NCI-H2171 treated with DMSO at 0.1 percent for 48 hours (cell line): ENCODE data around the gene PPM1N.

Source experiments
- DNase-seq: peaks from one replicate; lab custom pipeline; 2025; lab: John Stamatoyannopoulos, UW

PPM1N gene

GRCh38 chr19:45470762-45471081 lies 27.5 kb upstream of the PPM1N start:
- DNase-seq, result no peak

GRCh38 chr19:45471111-45471930 lies 26.9 kb upstream of the PPM1N start:
- DNase-seq, result no peak

- DNase-seq, result no peak
Measured at GRCh38 chr19:45471931-45472562, 26.2 kb upstream of the PPM1N start.

- DNase-seq, result no peak
Measured at GRCh38 chr19:45472563-45473366, 25.5 kb upstream of the PPM1N start.

GRCh38 chr19:45473367-45473681 lies 24.9 kb upstream of the PPM1N start:
- DNase-seq, result no peak

DNA sequence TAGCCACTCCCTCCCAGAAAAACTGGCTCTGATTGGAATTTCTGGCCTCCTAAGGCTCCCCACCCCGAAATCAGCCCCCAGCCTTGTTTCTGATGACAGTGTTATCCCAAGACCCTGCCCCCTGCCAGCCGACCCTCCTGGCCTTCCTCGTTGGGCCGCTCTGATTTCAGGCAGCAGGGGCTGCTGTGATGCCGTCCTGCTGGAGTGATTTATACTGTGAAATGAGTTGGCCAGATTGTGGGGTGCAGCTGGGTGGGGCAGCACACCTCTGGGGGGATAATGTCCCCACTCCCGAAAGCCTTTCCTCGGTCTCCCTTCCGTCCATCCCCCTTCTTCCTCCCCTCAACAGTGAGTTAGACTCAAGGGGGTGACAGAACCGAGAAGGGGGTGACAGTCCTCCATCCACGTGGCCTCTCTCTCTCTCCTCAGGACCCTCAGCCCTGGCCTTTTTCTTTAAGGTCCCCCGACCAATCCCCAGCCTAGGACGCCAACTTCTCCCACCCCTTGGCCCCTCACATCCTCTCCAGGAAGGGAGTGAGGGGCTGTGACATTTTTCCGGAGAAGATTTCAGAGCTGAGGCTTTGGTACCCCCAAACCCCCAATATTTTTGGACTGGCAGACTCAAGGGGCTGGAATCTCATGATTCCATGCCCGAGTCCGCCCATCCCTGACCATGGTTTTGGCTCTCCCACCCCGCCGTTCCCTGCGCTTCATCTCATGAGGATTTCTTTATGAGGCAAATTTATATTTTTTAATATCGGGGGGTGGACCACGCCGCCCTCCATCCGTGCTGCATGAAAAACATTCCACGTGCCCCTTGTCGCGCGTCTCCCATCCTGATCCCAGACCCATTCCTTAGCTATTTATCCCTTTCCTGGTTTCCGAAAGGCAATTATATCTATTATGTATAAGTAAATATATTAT lies 24.3 kb upstream of the PPM1N start:
- DNase-seq, result no peak

GRCh38 chr19:45474606-45475521 lies 23.4 kb upstream of the PPM1N start:
- no peak for DNase-seq

DNA sequence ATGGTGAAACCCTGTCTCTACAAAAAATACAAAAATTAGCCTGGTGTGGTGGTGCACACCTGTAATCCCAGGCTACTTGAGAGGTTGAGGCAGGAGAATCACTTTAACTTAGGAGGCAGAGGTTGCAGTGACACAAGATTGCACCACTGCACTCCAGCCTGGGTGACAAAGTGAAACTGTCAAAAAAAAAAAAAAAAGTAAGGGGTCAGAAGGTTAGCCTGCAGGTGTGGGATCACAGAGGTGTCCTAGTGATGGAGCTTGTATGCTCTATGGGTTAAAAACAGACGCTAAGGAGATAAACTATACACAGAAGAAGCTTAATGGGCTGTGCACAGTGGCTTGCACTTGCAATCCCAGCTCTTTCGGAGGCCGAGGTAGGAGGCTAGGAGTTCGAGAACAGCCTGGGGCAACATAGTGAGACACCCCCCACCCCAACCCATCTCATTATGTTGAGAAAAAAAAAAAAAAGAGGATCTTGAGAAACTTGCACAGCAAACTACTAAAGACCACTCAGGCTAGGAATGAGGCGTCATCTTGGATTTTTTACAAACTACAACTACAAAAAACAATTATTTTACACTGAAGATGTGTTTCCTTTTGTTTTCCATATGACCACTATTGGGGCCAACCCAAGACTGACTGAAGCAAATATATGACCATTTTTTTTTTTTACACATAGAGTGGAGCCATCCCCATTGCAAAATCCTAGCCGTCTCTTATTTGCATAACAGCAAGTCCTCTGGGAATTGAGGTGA lies 22.5 kb upstream of the PPM1N start:
- no peak for DNase-seq

GRCh38 chr19:45476304-45476703 lies 21.9 kb upstream of the PPM1N start:
- DNase-seq, result no peak

- DNase-seq, result no peak
Measured at GRCh38 chr19:45477186-45477585, 21.1 kb upstream of the PPM1N start.

GRCh38 chr19:45477713-45478453 lies 20.4 kb upstream of the PPM1N start:
- no peak for DNase-seq

DNA sequence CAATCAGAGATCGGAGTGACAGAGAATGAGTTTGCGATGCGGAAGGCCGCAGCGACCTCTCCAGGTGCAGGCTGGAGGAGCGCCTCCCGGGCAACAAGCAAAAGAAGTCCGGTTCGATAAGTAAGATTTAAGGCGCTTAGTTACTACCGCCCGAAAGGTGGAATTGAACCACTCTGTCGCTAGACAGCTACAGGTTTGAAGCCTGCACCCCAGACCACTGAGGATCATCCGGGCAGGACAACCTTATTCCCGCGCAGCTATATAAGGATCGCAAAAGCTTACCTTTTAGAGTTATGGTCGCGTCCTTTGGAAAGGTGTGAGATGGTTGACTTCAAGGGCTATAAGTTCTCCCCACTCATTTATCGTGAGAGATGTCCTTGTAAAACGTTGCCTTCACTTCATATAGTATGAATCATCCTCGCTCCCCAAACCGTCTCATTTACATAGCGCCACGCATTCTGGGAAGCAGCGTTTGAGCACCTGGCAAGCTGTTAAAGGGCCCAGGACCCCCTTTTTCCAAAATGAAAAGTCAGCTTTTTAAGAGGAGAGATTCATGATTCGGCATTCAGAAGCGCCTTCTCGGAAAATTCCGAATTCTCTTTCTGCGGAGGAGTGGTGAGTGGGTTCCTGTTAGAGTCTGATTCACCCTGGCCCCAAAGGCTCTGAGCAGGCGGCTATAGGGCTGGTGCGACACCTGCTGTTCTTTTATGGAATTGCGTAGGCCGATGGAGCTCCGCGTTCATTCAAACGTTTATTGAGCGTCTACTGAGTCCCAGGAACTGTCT lies 19.6 kb upstream of the PPM1N start:
- DNase-seq, result peak; percentile 93

- DNase-seq, result no peak
Measured at GRCh38 chr19:45483033-45483432, 15.2 kb upstream of the PPM1N start.

DNA sequence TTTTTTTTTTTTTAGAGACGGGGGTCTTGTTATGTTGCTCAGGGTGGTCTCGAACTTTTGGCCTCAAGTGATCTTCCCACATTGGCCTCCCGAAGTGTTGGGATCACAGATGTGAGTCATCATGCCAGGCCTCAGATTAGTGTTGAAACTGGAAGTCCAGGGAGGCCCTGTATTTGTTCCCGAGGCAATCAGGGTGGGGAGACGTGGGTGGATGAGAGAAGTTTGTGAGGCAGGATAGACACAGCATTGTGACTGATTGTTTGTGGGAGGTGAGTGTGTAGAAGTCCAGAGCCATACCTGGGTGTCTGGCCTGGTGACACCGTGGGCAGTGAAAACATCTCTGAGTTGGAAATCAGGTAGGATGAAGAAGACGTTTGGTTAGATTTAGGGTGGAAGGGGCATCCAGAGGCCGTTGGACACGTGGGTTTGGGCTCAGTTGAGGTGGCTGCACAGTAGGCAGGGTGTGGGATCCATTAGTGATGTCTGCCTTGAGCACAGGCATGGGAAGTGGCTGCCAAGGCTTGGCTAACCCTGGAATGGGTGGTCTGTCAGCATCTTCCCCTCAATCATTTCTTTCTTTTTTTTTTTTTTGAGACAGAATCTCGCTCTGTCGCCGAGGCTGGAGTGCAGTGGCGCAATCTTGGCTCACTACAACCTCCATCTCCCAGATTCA lies 13.8 kb upstream of the PPM1N start:
- DNase-seq, result no peak

DNA sequence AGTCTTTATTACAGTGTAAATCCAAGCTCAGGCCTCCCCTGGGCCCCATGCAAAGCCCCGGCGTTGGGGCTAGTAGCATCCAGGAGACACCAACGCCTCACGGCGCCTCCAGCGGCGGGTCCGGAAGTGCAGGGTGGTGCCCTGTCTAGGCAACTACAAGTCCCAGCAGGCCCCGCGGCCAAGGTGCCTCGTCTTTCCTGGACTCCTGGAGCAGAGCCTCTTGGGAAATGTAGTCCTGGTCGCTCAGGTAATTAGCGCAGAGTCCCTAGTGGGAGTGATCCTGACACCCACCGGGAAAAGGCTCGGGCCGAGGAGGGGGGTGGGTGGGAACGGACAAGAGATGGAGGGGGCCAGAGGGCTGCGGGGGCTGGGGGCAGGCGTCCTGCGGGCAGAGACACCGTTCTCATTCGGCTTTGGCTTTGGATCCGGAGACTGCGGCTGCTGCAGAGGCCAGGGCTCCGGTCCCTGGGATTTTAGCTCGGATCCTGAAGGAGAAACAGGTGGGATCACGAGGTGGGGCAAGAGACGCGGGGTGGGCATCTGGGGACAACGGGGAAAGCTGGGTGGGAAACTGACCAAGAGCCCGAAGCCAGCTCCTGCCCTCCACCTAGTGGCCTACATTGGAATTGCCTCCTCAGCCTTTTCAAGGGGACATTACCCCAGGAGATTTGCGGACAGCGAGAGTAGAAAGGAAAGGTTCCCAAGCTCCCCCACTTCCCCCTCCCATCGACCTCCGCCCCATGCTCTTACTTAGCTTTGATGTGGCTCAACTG lies 12.8 kb upstream of the PPM1N start:
- peak; percentile 97 for DNase-seq

DNA sequence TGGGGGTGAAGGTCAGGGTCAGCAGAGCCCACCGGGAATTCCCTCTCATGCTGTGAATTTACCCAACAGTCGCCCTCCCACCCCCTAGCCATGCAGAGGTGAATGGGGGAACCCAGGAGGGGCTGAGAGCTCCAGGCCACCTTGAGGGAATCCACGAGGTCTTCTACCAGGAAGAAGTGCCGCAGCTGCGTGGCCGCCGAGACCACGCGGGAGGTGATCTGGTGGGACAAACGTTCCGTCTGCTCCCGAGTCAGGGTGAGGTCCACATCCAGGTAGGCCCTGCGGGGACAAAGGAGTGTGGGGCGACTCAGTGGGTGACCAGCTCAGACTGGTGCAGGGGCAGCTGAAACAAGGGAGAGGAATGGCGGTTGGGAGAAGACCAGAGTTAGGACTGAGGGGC lies 9.5 kb upstream of the PPM1N start:
- DNase-seq, result no peak

DNA sequence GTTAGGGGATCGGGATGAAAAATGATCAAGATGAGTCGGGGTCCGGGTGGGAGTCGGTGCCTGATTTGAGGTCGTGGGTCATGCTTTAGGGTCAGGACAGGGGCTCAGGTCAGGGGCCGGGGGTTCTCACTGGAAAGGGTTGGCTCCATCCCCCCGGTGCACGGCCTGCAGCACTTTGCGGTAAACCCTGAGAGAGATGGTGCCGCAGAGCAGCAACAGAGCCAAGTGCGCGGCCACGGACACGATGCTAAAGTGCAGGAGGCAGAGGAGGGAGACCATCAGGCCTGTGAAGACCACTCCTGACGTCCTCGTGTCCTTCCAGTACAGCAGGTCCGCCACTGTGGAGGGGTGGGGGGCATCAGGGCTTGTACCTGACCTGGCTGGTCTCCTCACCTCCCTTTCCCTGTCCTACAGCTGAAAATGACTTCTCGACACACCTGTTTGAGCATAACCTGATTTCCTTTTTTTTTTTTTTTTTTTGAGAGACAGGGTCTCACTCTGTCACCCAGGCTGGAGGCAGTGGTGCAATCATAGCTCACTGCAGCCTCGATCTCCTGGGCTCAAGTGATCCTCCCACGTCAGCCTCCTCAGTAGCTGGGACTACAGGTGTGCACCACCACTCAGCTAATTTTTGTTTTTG lies 8.9 kb upstream of the PPM1N start:
- no peak for DNase-seq
